Measurements from ENCODE around the gene COQ10B.

DNA sequence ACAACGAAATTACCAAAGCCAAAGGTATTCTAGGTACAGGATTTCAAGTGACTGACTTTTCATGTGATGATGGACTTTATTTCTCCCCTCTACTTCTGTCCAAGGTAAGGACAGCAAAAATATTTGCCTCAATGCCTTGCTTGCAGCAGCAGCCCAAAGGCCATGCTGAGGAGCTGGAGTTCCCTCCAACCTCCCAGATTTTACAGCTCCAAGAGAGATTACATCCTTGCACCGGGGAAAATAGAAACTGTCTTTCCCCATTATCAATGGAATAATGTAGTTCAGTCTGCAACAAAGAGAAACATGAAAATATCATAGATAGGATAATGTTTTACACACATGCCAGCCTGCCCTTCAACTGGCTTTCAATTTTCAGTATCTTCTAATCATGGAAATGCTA is 32.8 kb downstream of the COQ10B start:
- TF ChIP-seq, protein P1, sequence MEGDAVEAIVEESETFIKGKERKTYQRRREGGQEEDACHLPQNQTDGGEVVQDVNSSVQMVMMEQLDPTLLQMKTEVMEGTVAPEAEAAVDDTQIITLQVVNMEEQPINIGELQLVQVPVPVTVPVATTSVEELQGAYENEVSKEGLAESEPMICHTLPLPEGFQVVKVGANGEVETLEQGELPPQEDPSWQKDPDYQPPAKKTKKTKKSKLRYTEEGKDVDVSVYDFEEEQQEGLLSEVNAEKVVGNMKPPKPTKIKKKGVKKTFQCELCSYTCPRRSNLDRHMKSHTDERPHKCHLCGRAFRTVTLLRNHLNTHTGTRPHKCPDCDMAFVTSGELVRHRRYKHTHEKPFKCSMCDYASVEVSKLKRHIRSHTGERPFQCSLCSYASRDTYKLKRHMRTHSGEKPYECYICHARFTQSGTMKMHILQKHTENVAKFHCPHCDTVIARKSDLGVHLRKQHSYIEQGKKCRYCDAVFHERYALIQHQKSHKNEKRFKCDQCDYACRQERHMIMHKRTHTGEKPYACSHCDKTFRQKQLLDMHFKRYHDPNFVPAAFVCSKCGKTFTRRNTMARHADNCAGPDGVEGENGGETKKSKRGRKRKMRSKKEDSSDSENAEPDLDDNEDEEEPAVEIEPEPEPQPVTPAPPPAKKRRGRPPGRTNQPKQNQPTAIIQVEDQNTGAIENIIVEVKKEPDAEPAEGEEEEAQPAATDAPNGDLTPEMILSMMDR (IDR thresholded peaks at IDR 0.05) = no peak
- TF ChIP-seq ZFX (IDR thresholded peaks at IDR 0.05; ENCODE audit: borderline replicate concordance) = no peak
